NB4 (cell line): ENCODE results near the gene PHKA1.

Experiments used
- DNase-seq: peaks from one replicate; pipeline ENCODE4 v3.0.0; 2010; ENCODE audit warnings: low read depth
- H3K4me3 ChIP-seq: one replicate; pipeline ENCODE4 v1.5.1; 2011; ENCODE audit warnings: mild to moderate bottlenecking, low read depth, low read length, moderate library complexity
- MYC ChIP-seq: IDR thresholded peaks from 2 replicates; pipeline ENCODE4 v1.6.1; 2011; ENCODE audit warnings: low read depth, low read length
- POLR2A ChIP-seq: IDR thresholded peaks from 2 replicates; pipeline ENCODE4 v1.6.1; 2011; ENCODE audit warnings: mild to moderate bottlenecking; ENCODE audit not compliant: insufficient read length; ENCODE audit errors: extremely low read depth
- TF ChIP-seq, protein P1 (sequence below): IDR thresholded peaks from one replicate; pipeline ENCODE4 v1.5.1; 2012; ENCODE audit warnings: low read depth, low read length
- TF ChIP-seq, protein P2 (sequence below): IDR thresholded peaks from 2 replicates; pipeline ENCODE4 v1.6.1; 2011; ENCODE audit warnings: low read depth, low read length

PHKA1 gene

DNA sequence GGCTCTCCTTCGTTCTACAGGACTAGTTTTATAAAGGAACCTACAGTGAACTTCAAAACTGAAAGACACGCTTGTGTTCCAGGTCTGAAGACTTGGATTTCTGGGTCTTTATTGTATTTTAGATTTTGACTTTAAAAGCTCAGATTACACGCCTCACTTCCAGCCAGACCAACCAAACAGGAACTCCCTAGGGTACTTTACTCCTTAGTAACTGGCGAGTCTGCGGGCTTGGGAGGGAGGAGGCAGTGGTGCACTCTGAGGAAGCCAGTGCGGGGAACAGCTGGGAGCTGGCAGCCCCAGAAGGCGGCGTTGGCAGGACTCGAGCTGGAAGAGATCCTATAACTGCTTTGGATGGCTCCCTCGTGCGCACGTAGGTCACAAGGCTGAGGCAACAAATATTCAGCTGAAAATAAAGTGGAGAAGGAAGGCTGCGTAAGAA, 391 bp upstream of the PHKA1 start:
- peak; percentile 58 for DNase-seq
- H3K4me3 ChIP-seq, result peak overlapping the region; percentile 58
- TF ChIP-seq, protein P1, sequence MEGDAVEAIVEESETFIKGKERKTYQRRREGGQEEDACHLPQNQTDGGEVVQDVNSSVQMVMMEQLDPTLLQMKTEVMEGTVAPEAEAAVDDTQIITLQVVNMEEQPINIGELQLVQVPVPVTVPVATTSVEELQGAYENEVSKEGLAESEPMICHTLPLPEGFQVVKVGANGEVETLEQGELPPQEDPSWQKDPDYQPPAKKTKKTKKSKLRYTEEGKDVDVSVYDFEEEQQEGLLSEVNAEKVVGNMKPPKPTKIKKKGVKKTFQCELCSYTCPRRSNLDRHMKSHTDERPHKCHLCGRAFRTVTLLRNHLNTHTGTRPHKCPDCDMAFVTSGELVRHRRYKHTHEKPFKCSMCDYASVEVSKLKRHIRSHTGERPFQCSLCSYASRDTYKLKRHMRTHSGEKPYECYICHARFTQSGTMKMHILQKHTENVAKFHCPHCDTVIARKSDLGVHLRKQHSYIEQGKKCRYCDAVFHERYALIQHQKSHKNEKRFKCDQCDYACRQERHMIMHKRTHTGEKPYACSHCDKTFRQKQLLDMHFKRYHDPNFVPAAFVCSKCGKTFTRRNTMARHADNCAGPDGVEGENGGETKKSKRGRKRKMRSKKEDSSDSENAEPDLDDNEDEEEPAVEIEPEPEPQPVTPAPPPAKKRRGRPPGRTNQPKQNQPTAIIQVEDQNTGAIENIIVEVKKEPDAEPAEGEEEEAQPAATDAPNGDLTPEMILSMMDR, result no peak
- no peak for TF ChIP-seq MYC
- no peak for TF ChIP-seq POLR2A
- TF ChIP-seq, protein P2, sequence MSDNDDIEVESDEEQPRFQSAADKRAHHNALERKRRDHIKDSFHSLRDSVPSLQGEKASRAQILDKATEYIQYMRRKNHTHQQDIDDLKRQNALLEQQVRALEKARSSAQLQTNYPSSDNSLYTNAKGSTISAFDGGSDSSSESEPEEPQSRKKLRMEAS, result no peak

DNA sequence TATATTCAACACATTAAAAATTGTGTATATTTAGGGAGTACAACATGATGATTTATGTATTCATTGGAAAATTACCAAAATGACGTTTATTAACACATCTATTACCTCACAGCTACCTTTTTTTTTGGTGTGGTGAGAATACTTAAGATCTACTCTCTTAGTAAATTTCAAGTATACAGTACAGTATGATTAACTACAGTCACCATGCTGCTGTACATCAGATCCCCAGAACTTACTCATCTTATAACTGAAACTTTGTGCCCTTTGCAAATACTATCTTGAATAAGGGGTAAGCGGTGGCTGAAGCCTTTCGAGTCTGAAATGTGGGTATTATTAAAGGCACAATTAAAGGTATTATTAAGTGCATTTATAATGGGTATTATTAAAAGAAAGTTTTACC, 976 bp downstream of the PHKA1 start:
- peak overlapping the region; percentile 50 for H3K4me3 ChIP-seq
- peak; percentile 1 for DNase-seq
- no peak for TF ChIP-seq POLR2A
- TF ChIP-seq MYC, result no peak
- TF ChIP-seq, protein P2, result no peak
- TF ChIP-seq, protein P1, result no peak

DNA sequence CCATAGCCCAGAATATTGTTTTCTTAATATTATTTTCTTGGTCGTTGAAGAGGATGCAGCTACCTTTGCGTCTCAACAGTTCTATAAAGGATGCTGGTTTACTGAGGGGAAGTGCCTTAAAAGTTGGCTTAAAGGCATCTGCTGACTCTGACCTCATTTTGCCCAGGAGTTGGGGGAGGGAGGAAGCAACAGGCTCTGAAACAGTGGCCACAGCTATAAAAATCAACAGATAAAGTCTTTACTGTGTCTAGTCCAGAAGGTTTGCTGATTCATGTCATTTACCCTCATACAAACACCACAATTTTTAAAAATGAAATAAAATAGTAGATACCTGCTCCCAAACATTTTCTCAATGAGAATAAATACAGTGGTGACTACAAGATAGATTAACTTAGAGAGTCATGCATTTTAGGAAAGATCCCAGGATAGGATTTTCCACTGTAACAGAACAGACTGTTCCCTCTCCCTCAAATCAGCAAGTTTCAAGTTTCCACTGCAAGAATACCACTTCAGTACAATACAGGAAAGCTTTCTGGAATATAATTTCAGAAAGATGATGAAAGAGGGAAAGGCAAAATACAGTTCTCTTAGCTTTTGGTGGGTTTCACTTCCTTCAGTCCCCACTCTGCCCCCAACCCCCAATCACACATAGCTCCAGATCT, 1.9 kb downstream of the PHKA1 start:
- TF ChIP-seq MYC (no peak), POLR2A (no peak)
- TF ChIP-seq, protein P2, result no peak
- TF ChIP-seq, protein P1, result no peak
- peak; percentile 53 for DNase-seq
- H3K4me3 ChIP-seq, result no peak overlapping the region

DNA sequence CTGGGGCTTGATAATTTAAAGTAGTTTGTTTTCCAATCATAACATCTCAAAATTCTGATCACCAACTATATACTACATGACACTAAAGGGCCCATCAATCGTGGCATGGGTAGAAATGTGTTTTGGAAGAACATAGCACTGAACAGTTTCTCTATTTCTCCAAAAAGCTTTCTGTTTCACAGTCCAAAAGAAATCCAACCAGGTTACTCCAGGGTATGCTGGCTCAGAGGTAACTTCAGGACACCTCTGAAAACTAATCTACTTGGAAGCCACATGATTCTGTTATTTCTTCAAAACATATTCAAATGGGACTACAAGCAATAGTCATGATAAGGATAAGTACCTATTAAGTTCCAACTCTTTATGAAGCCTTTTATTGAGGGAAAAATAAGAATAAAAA, 8.3 kb downstream of the PHKA1 start:
- no peak for DNase-seq
- TF ChIP-seq MYC (no peak), POLR2A (no peak)
- TF ChIP-seq, protein P1, result no peak
- TF ChIP-seq, protein P2, result no peak
- no peak overlapping the region for H3K4me3 ChIP-seq

DNA sequence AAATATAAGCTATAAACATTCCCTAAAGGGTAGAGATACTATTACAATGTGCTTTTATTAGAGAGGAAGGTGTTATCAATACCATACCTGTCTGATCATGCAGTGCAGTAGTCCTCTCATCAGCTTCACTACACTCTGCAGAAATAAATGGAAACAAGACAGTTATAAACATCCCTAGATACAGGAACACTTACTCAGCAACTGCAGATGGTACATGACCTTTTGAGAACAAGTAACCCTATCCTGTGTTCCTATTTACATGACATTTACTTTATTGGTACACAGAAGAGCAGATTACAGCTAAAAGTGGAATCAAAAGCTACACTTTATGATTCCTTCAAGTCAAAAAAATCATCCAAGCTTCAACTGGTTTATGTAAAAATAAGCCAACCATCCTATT, 9.0 kb downstream of the PHKA1 start:
- no peak for DNase-seq
- H3K4me3 ChIP-seq, result no peak overlapping the region
- TF ChIP-seq, protein P2, result no peak
- no peak for TF ChIP-seq POLR2A

DNA sequence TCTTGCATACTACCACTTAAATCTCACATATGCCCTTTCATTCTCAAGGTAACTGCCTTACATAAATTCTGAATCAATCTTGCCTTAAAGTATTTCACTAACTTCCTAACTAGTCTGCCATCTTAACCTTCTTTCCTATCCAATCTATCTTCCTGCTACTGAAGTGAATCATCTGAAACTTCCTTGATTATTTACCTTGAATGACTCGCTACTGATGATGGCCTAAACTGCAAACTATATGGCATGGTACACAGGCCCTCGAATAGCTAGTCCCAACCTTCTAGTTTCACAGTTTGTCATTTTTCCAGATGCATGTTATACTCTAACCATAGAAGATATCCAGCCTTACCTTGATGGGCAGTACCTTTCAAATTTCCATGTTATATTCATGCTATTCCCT, 19.9 kb downstream of the PHKA1 start:
- H3K4me3 ChIP-seq, result no peak overlapping the region
- TF ChIP-seq POLR2A, result no peak
- TF ChIP-seq, protein P1, result no peak
- TF ChIP-seq MYC, result no peak
- TF ChIP-seq, protein P2, result no peak
- DNase-seq, result no peak
